Measurements from ENCODE around the gene KATNAL1.
"Not testable (repeated sequence)": the region's sequence is repeated elsewhere in the genome, so short reads cannot be mapped to it uniquely, and the experiment has no call there.

The KATNAL1 gene

DNA sequence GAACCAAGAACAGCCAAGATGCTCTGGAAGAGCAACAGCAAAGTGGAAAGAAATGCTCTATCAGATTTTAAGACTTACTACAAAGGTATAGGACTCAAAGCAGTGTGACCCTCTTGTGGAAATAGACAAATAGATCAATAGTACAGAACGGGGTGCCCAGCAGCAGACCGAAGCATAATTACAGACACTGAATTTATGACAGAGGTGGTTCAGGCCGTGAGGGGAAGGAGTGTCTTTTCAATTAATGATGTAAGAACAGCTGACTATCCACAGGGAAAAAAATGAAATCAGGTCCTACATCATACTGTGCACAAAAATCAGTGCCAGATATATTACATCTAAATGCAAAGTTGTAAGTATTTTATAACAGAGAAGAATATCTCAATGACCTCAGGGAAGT, 95.6 kb downstream of the KATNAL1 start:
- DNase-seq (ENCODE audit: low read depth): no peak

DNA sequence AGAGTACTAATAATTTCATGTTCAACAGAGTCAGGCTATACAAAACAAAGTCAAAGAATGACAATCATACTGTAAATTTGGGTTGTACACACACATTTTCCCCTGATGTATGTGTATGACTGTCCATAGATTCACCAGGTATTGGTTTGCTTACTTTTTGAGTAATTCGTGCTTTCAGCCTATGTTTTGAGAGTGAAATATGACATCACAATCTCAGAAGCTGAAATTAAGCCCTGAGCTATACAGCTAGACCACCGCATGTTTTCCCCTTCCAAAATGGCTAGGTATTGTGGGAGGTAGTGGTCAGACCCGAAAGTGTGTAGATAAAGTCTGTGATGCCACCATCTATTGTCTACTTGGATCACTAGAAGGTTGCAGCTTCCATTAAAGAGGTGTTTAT, 102.8 kb downstream of the KATNAL1 start:
- no peak for DNase-seq (ENCODE audit: low read depth)

- DNase-seq (ENCODE audit: low read depth): no peak
These were observed 111.3 kb downstream of the KATNAL1 start for GRCh38 chr13:30196025-30196424.

DNA sequence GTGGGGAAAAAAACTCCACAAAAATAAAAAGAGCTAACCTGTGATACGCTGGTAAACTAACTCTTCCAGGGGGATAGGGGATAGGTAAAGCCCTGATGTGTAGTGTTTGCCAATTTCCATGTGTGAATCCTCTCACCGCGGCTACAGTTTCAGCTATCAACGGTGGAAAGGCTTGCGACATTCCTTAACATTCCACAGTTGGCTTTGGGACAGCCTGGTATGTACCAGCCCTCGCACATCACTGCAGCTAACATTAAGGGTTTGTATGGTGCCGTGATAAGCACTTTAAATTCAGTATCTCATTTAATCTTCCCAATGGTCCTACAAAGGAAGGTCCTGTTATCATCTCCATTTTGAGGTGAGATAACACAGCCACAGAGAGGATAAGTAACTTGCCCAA, 112.4 kb downstream of the KATNAL1 start:
- DNase-seq (ENCODE audit: low read depth): no peak

- no peak for DNase-seq (ENCODE audit: low read depth)
These were observed 113.8 kb downstream of the KATNAL1 start for GRCh38 chr13:30193279-30194234.

GRCh38 chr13:30192320-30193093, 114.8 kb downstream of the KATNAL1 start:
- no peak for DNase-seq (ENCODE audit: low read depth)

GRCh38 chr13:30191491-30192100, 115.8 kb downstream of the KATNAL1 start:
- DNase-seq (ENCODE audit: low read depth): no peak

GRCh38 chr13:30186634-30187415, 120.5 kb downstream of the KATNAL1 start:
- no peak for DNase-seq (ENCODE audit: low read depth)

DNA sequence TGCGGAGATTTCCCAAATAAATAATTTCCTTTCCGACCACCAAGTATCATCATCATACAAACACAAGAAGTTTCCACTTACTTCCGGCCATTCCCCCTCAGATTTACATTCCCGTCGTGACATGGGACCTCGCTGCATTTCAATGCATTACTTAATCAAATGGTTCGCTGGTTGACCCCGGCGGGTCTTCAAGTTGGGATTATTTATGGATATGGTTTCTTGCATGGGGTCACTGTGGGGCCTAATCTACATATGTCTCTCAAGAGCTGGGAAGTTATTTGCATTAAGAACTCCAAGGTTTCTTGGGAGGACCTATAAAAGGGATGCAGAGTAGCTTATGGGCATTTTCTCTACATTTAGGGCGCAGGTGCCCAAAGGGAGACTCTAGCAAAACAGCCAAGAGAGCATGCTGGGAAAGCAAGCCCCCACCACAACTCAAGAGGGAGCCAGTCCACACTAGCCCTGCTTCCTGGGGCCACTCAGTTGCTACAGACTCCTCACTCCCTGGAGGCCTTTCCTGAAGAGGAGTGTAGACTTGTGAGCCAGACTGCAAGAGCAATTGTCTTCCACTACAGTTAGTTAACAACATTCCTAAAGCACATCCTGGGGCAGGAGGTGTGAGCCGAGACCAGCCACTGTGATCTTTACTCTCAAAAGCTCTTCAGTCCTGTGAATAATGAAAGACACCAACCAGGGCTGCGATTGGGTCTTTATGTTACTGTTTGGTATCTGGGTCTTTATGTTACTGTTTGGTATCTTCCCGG, 125.3 kb downstream of the KATNAL1 start:
- DNase-seq (ENCODE audit: low read depth): no peak

DNA sequence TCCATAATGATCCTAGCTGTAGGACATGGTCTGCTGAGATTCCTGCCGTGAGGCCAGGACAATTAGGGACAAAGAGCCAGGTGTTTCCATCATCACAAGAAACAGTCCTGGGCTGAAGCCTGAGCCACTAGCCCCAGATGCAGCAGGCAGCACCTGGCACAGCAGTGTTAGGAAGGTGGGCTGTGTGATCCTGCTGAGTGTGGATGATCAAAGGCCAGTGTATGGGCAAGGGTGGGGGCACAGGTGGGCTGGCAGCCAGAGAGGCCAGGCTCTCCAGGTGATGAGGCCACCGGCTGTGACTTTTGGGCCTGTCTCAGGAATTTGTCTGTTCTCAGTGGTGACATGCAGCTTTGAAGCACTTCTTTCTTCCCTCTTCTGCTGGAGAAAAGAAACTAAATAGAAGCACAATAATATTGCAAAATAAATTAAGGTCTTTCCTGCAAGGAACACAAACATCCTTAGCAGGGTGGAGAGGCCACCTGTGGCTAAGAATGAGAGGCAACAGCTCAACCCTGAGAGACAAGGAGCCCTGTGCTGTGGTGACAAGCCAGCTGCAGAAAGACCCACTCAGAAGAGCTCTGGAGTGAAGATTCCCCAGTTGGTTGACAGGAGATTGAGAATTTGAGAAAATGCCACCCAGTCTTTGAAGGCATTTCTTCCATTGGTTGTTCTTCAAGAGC, 127.6 kb downstream of the KATNAL1 start:
- DNase-seq (ENCODE audit: low read depth): no peak

- DNase-seq (ENCODE audit: low read depth): no peak
These were observed 128.4 kb downstream of the KATNAL1 start for GRCh38 chr13:30178976-30179375.

GRCh38 chr13:30175166-30175565, 132.2 kb downstream of the KATNAL1 start:
- no peak for DNase-seq (ENCODE audit: low read depth)

GRCh38 chr13:30174250-30174649, 133.1 kb downstream of the KATNAL1 start:
- DNase-seq (ENCODE audit: low read depth): not testable (repeated sequence)

DNA sequence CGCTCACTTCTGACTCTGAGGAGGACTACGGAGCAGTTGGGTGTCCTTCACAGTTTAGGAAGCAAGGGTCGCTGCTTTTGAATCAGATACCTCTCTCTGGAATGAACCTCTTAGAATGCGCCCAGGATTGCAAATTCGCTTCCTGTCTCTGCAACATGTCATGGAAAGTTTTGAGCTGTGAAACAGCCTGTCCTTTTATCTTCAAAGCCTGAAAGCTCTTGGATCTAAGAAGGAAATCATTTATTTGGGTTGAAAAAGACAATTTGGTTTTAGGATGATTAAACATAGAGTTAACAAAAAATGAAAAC, 134.1 kb downstream of the KATNAL1 start:
- DNase-seq (ENCODE audit: low read depth): no peak

DNA sequence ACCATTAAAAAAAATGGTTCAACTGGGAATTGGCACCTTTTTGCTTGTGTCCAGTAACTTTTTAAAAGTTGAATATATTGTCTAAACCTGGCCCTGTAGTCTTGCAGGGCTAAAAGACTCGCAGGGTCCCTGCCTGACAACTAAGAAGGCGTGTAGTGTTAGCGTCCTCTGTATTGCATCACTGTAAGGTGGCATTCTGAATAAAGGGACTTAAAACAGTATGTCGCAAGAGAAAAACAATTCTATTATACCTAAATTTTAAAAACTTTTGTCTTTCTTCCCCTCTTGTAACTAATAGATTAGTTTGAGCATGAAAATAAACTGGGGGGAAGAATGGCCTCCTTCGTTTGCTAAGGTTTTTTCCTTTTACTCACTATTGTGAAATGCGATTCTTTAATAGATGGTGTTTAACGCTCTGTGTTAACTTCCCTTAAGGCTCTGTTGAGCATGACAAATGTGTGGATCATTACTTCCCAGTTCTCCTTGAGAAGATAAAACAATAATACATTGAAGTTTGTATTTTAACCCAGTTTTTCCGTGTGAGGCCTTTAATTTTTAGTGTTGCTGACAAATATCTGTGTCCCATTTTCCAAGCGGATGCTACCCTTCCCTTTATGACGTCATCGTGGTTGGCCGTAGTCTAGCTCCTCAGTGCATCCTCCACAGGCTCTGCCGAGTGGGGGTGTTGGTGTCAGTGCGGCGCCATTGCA, 134.6 kb downstream of the KATNAL1 start:
- DNase-seq (ENCODE audit: low read depth): no peak

DNA sequence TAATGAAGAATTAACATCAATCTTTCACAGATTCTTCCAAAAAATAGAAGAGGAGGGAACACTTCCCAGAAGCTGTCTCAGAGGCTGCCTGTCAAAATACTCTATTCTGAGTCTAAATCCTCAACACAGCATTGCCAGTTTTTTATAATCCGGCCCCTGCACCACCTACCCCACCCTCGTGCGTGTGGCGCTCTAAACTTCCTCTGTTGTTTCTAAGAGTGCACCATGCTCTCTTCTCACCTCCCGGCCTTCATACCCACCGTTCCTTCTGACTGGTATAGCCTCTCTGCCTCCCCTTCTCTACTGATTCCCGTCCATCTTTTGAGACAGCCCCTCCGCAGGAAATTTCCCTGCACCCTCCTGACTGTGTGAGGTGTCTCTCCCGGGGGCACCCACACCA, 136.8 kb downstream of the KATNAL1 start:
- no peak for DNase-seq (ENCODE audit: low read depth)

DNA sequence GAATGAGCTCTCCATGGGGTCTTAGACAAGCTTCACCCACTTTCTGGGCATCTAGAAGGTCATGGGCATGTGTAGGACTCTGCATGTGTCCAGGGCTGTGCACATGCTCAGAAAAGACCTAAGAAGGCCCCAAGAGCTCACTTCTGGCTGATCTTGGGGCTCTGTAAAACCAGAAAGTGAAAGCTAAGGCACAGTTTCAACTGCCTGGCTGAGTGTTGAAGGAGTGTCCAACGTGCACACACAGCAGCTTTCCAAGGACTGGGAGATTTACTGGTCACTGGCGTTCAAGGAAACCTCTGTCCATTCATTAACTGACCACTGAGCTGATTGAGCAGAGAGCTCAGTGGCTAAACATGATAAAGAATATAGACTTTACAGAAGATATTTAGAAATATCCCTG, 137.9 kb downstream of the KATNAL1 start:
- DNase-seq (ENCODE audit: low read depth): no peak

DNA sequence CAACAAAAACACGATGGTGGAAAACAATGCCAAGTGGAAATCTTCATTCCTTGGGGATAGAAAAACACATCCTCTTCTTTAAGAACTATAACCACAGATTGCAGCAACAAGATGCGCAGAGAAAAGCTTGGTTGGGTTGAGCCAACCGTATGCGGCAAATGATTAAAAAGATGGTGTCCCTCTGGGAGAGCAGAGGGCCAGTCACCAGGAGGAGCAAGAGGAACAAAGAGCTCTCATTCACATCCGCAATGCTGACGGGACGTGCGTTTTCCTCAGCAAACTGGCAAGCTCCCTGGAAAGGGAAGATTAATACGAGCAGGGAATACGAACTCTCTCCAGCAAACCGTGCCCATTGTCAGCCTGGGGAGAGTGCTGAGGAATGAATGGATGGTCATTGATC, 141.6 kb downstream of the KATNAL1 start:
- peak; percentile 70 for DNase-seq (ENCODE audit: low read depth)

GRCh38 chr13:30165071-30165470, 142.3 kb downstream of the KATNAL1 start:
- DNase-seq (ENCODE audit: low read depth): no peak

- DNase-seq (ENCODE audit: low read depth): no peak
These were observed 143.2 kb downstream of the KATNAL1 start for GRCh38 chr13:30164146-30164545.

Measured in fibroblast of gingiva (primary cell).